Neutrophil (primary cell): Measurements from ENCODE around the gene PKP4.

ENCODE experiments used
- H3K27ac ChIP-seq: fragments of 200-600 bp; sonication (generic); 2 replicates; pipeline ENCODE4 v1.5.1; 2016; ENCODE audit warnings: mild to moderate bottlenecking, moderate library complexity
- H3K27me3 ChIP-seq: fragments of 200-600 bp; sonication (generic); 2 replicates; pipeline ENCODE4 v1.6.0; 2016; ENCODE audit warnings: mild to moderate bottlenecking
- H3K36me3 ChIP-seq: fragments of 200-600 bp; sonication (generic); 2 replicates; pipeline ENCODE4 v1.5.1; 2017
- H3K4me1 ChIP-seq, 2 experiments: fragments of 200-600 bp in 1 of 2; sonication (generic) in 1 of 2; 1 replicate in 1 of 2; 2 replicates in 1 of 2; pipeline versions ENCODE4 v1.5.1 to v1.6.1; 2013 to 2016; ENCODE audit warnings: low read depth in 1 of 2, low read length in 1 of 2, mild to moderate bottlenecking in 1 of 2, moderate library complexity in 1 of 2; ENCODE audit not compliant: control insufficient read depth in 1 of 2, insufficient read depth in 1 of 2
- H3K4me3 ChIP-seq, 2 experiments: fragments of 200-600 bp in 1 of 2; sonication (generic) in 1 of 2; 1 replicate in 1 of 2; 2 replicates in 1 of 2; pipeline ENCODE4 v1.5.1; 2013 to 2016; ENCODE audit warnings: low read depth in 1 of 2, low read length in 1 of 2, mild to moderate bottlenecking in 1 of 2, moderate library complexity in 1 of 2
- H3K9me3 ChIP-seq: fragments of 200-600 bp; sonication (generic); 2 replicates; pipeline ENCODE4 v1.5.1; 2016
- CTCF ChIP-seq: fragments of 200-600 bp; sonication (generic); IDR thresholded peaks from 2 replicates; pipeline ENCODE4 v1.5.1; 2016; ENCODE audit warnings: antibody characterized with exemption

The PKP4 gene

GRCh38 chr2:158665536-158666302 is 209.0 kb downstream of the PKP4 start:
- Histone ChIP-seq H3K4me1 (no peaks in the 10 kb centered on the region), H3K4me3 (no peak overlapping the region), H3K27me3 (no peaks in the 10 kb centered on the region), H3K9me3 (no peaks in the 10 kb centered on the region), H3K27ac (no peak overlapping the region), H3K36me3 (peaks cover 98% of the 10 kb centered on the region)
- no peak for TF ChIP-seq CTCF

- H3K27ac ChIP-seq: no peak overlapping the region
Observed at GRCh38 chr2:158666969-158667368, 210.2 kb downstream of the PKP4 start.

GRCh38 chr2:158667586-158667985 is 210.8 kb downstream of the PKP4 start:
- no peak overlapping the region for H3K27ac ChIP-seq
- no peak for TF ChIP-seq CTCF

More at GRCh38 chr2:158666969-158667368, 210.2 kb downstream of the PKP4 start:
- H3K36me3 ChIP-seq: peaks cover 97% of the 10 kb centered on the region
- no peaks in the 10 kb centered on the region for H3K9me3 ChIP-seq
- no peaks in the 10 kb centered on the region for H3K4me1 ChIP-seq
- no peak overlapping the region for H3K4me3 ChIP-seq
- TF ChIP-seq CTCF: no peak
- H3K27me3 ChIP-seq: no peaks in the 10 kb centered on the region

GRCh38 chr2:158668001-158668765 is 211.4 kb downstream of the PKP4 start:
- H3K36me3 ChIP-seq: peaks cover 97% of the 10 kb centered on the region
- no peak overlapping the region for H3K27ac ChIP-seq
- no peak for TF ChIP-seq CTCF
- no peaks in the 10 kb centered on the region for H3K9me3 ChIP-seq
- no peak overlapping the region for H3K4me3 ChIP-seq
- H3K4me1 ChIP-seq: no peaks in the 10 kb centered on the region
- H3K27me3 ChIP-seq: no peaks in the 10 kb centered on the region

More at GRCh38 chr2:158667586-158667985, 210.8 kb downstream of the PKP4 start:
- no peak overlapping the region for H3K4me3 ChIP-seq
- no peaks in the 10 kb centered on the region for H3K27me3 ChIP-seq
- H3K9me3 ChIP-seq: no peaks in the 10 kb centered on the region
- H3K4me1 ChIP-seq: no peaks in the 10 kb centered on the region
- peaks cover 97% of the 10 kb centered on the region for H3K36me3 ChIP-seq

- Histone ChIP-seq H3K4me3 (no peak overlapping the region), H3K27ac (no peak overlapping the region), H3K27me3 (no peaks in the 10 kb centered on the region), H3K36me3 (peaks cover 97% of the 10 kb centered on the region), H3K4me1 (no peaks in the 10 kb centered on the region), H3K9me3 (no peaks in the 10 kb centered on the region)
- no peak for TF ChIP-seq CTCF
Observed at GRCh38 chr2:158670292-158670691, 213.5 kb downstream of the PKP4 start.
